ENCODE measurements around the gene GADD45A. TPM values are rescaled to one million over a fixed set of nuclear protein-coding genes. Genes with fewer than 3 reads are reported as not detected.
A peak's percentile ranks its signal among the peaks of the same experiment; 100 is the strongest.

The GADD45A gene, protein sequence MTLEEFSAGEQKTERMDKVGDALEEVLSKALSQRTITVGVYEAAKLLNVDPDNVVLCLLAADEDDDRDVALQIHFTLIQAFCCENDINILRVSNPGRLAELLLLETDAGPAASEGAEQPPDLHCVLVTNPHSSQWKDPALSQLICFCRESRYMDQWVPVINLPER
- total RNA-seq: 100 to 1,000 TPM in 3 of 4 donors, 10 to 100 TPM in 1; 80.4 to 188 (median 142) TPM

GRCh38 chr1:67685067-67685557 lies at the start of gene GADD45A:
TSS of gene GADD45A (plus strand) at chr1:67685201. CDS start at chr1:67685495, 294 bp downstream.
- peak; percentile 84 to 86 for ATAC-seq
- in situ Hi-C loops (cut with MboI; ENCODE audit: low sequenced_read_pairs in 4 of 4) (loop anchor here (5.0 to 25.0 kb wide), 3 partner anchors 120 to 123 kb away; no protein-coding TSS in a partner anchor), intact Hi-C loops (cut with DNase I; ENCODE audit: low total_unique reads) (loop anchor here (1.0 to 10.0 kb wide), 4 partner anchors 32 to 370 kb away; no protein-coding TSS in a partner anchor)
- H3K4me1 ChIP-seq: peaks cover 27 to 28% of the 10 kb centered on the region in 2 donors
- no peaks in the 10 kb centered on the region for H3K27me3 ChIP-seq
- peaks cover 6 to 23% of the 10 kb centered on the region in 2 donors for H3K36me3 ChIP-seq
- H3K4me3 ChIP-seq: peak within 1 kb of the TSS; percentile 75 to 89 (median 88)
- peak; percentile 99 to 100 for TF ChIP-seq POLR2A (IDR thresholded peaks at IDR 0.05)
- TF ChIP-seq, protein P1, sequence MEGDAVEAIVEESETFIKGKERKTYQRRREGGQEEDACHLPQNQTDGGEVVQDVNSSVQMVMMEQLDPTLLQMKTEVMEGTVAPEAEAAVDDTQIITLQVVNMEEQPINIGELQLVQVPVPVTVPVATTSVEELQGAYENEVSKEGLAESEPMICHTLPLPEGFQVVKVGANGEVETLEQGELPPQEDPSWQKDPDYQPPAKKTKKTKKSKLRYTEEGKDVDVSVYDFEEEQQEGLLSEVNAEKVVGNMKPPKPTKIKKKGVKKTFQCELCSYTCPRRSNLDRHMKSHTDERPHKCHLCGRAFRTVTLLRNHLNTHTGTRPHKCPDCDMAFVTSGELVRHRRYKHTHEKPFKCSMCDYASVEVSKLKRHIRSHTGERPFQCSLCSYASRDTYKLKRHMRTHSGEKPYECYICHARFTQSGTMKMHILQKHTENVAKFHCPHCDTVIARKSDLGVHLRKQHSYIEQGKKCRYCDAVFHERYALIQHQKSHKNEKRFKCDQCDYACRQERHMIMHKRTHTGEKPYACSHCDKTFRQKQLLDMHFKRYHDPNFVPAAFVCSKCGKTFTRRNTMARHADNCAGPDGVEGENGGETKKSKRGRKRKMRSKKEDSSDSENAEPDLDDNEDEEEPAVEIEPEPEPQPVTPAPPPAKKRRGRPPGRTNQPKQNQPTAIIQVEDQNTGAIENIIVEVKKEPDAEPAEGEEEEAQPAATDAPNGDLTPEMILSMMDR (IDR thresholded peaks at IDR 0.05 in 4 of 5, conservative IDR thresholded peaks at IDR 0.05 in 1 of 5): no peak
- H3K9me3 ChIP-seq: no peaks in the 10 kb centered on the region
- peak; percentile 99 to 100 for DNase-seq
- peak within 1 kb of the TSS; percentile 97 to 99 (median 98) for H3K27ac ChIP-seq

DNA sequence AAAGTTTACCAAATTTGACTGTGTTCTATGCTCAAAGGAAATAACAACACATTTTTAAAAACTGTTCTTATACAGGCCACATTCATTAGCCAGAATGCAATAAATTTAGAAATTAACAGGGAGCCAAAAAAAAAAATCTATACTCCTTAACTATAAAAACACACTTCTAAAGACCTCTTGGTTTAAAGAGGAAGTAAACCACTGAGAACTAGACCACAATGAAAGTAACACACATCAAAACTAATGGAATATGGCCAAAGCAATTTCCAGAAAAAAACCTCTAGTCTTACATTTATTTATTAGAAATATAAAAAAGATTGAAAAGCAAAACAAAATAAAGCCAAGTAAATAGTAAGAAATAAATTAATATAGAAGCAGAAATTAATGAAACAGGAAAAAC lies 48.9 kb upstream of the GADD45A start:
- TF ChIP-seq POLR2A (IDR thresholded peaks at IDR 0.05): no peak
- TF ChIP-seq, protein P1 (IDR thresholded peaks at IDR 0.05 in 4 of 5, conservative IDR thresholded peaks at IDR 0.05 in 1 of 5): no peak
- DNase-seq: no peak
- ATAC-seq: no peak
- H3K9me3 ChIP-seq: no peaks in the 10 kb centered on the region
- H3K27me3 ChIP-seq: no peaks in the 10 kb centered on the region
- no peak overlapping the region for H3K27ac ChIP-seq
- no peaks in the 10 kb centered on the region for H3K36me3 ChIP-seq
- H3K4me3 ChIP-seq: no peak overlapping the region
- H3K4me1 ChIP-seq: no peaks in the 10 kb centered on the region
- intact Hi-C loops (cut with DNase I; ENCODE audit: low total_unique reads) (no loop called here), in situ Hi-C loops (cut with MboI; ENCODE audit: low sequenced_read_pairs in 4 of 4) (no loop called here)

GRCh38 chr1:67639361-67639760 lies 45.6 kb upstream of the GADD45A start:
- Histone ChIP-seq H3K9me3 (no peaks in the 10 kb centered on the region), H3K4me3 (no peak overlapping the region), H3K27ac (no peak overlapping the region), H3K36me3 (no peaks in the 10 kb centered on the region), H3K4me1 (no peaks in the 10 kb centered on the region), H3K27me3 (no peaks in the 10 kb centered on the region)
- in situ Hi-C loops (cut with MboI; ENCODE audit: low sequenced_read_pairs in 4 of 4): no loop called here
- ATAC-seq (no peak), DNase-seq (no peak)
- TF ChIP-seq, protein P1 (IDR thresholded peaks at IDR 0.05 in 4 of 5, conservative IDR thresholded peaks at IDR 0.05 in 1 of 5): no peak
- TF ChIP-seq POLR2A (IDR thresholded peaks at IDR 0.05): no peak
- intact Hi-C loops (cut with DNase I; ENCODE audit: low total_unique reads): no loop called here

DNA sequence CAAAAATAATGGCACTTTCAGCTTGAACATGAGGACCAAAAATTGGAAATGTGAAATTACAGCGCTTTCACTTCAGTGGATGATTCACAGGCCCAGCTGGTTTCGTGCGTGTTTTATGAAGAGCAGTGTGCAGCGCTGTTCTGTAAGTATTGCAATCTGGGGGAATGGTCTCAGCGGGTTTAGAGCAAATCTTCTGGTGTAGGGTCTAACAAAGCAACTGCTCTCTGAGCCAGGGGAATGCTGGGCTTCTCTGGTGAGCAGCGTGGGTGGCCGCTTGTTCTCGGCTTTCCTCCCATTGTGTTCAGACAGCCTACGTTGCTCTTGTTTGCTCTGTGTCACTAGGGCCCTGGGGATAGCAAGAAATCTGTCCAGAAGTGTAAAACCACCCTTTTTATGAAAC lies 42.4 kb upstream of the GADD45A start:
- intact Hi-C loops (cut with DNase I; ENCODE audit: low total_unique reads) (no loop called here), in situ Hi-C loops (cut with MboI; ENCODE audit: low sequenced_read_pairs in 4 of 4) (no loop called here)
- DNase-seq (peak in 1 of 2 donors; percentile 13), ATAC-seq (peak in 1 of 2 donors; percentile 35)
- TF ChIP-seq, protein P1 (IDR thresholded peaks at IDR 0.05 in 4 of 5, conservative IDR thresholded peaks at IDR 0.05 in 1 of 5): no peak
- TF ChIP-seq POLR2A (IDR thresholded peaks at IDR 0.05): no peak
- Histone ChIP-seq H3K4me1 (peaks cover 20 to 25% of the 10 kb centered on the region in 2 donors), H3K36me3 (no peaks in the 10 kb centered on the region), H3K9me3 (no peaks in the 10 kb centered on the region), H3K4me3 (no peak overlapping the region), H3K27ac (peak overlapping the region in 2 of 4 donors; percentile 10 to 11), H3K27me3 (no peaks in the 10 kb centered on the region)
